ENCODE results near the gene PCDH15.

The PCDH15 gene

GRCh38 chr10:54194806-54195205, 606.2 kb downstream of the PCDH15 start:
- DNase-seq, result no peak
- no peaks in the 10 kb centered on the region for H3K27me3 ChIP-seq (ENCODE audit: insufficient read depth, low read depth, severe bottlenecking)
- no peaks in the 10 kb centered on the region for H3K9me3 ChIP-seq (ENCODE audit: severe bottlenecking)
- no peak overlapping the region for H3K27ac ChIP-seq
- TF ChIP-seq, protein P1, sequence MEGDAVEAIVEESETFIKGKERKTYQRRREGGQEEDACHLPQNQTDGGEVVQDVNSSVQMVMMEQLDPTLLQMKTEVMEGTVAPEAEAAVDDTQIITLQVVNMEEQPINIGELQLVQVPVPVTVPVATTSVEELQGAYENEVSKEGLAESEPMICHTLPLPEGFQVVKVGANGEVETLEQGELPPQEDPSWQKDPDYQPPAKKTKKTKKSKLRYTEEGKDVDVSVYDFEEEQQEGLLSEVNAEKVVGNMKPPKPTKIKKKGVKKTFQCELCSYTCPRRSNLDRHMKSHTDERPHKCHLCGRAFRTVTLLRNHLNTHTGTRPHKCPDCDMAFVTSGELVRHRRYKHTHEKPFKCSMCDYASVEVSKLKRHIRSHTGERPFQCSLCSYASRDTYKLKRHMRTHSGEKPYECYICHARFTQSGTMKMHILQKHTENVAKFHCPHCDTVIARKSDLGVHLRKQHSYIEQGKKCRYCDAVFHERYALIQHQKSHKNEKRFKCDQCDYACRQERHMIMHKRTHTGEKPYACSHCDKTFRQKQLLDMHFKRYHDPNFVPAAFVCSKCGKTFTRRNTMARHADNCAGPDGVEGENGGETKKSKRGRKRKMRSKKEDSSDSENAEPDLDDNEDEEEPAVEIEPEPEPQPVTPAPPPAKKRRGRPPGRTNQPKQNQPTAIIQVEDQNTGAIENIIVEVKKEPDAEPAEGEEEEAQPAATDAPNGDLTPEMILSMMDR (IDR thresholded peaks at IDR 0.05; ENCODE audit: low read depth, low read length), result no peak
- H3K36me3 ChIP-seq, result no peaks in the 10 kb centered on the region
- no peak overlapping the region for H3K4me3 ChIP-seq (ENCODE audit: low read depth, low read length)

GRCh38 chr10:54159924-54160323, 641.1 kb downstream of the PCDH15 start:
- DNase-seq, result no peak
- TF ChIP-seq, protein P1 (IDR thresholded peaks at IDR 0.05; ENCODE audit: low read depth, low read length), result no peak
- no peak overlapping the region for H3K4me3 ChIP-seq (ENCODE audit: low read depth, low read length)
- no peaks in the 10 kb centered on the region for H3K9me3 ChIP-seq (ENCODE audit: severe bottlenecking)
- H3K36me3 ChIP-seq, result no peaks in the 10 kb centered on the region
- no peaks in the 10 kb centered on the region for H3K27me3 ChIP-seq (ENCODE audit: insufficient read depth, low read depth, severe bottlenecking)
- no peak overlapping the region for H3K27ac ChIP-seq

GRCh38 chr10:54148508-54148907, 652.5 kb downstream of the PCDH15 start:
- no peak overlapping the region for H3K27ac ChIP-seq
- H3K27me3 ChIP-seq (ENCODE audit: insufficient read depth, low read depth, severe bottlenecking), result no peaks in the 10 kb centered on the region
- no peak for DNase-seq
- TF ChIP-seq, protein P1 (IDR thresholded peaks at IDR 0.05; ENCODE audit: low read depth, low read length), result no peak
- no peaks in the 10 kb centered on the region for H3K9me3 ChIP-seq (ENCODE audit: severe bottlenecking)
- no peaks in the 10 kb centered on the region for H3K36me3 ChIP-seq
- H3K4me3 ChIP-seq (ENCODE audit: low read depth, low read length), result no peak overlapping the region

DNA sequence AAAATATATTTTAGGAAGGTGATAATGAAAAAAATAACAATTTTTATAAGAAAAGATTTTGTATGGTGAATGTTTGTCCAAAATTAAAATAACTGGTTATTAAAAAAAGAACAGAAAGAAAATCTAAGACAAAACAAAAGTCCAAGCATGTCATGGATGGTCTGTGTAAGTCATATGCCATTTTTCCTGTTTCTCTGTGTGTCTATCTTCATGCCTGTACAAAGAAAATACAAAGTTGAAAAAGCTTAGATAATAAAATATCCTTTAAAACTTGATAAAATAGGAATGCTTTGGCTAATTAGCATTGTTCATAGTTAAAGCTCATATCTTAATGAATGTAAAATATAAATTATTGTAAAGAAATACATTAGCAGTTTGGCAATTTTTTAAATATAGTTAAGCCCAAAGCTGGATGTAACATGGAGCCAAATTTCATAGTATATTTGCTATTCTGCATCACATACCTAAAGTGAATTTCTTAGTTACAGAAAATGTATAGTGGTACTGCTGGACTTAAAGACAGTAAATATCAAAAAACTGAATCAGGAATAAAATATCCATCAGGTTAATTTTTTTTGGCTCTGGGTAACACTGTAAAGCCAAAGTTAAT, 661.1 kb downstream of the PCDH15 start:
- H3K36me3 ChIP-seq, result no peaks in the 10 kb centered on the region
- no peak overlapping the region for H3K27ac ChIP-seq
- peaks cover 5% of the 10 kb centered on the region for H3K9me3 ChIP-seq (ENCODE audit: severe bottlenecking)
- no peak for DNase-seq
- TF ChIP-seq, protein P1 (IDR thresholded peaks at IDR 0.05; ENCODE audit: low read depth, low read length), result no peak
- H3K4me3 ChIP-seq (ENCODE audit: low read depth, low read length), result no peak overlapping the region
- H3K27me3 ChIP-seq (ENCODE audit: insufficient read depth, low read depth, severe bottlenecking), result no peaks in the 10 kb centered on the region

GRCh38 chr10:54137396-54137795, 663.6 kb downstream of the PCDH15 start:
- no peak for DNase-seq
- Histone ChIP-seq H3K27me3 (ENCODE audit: insufficient read depth, low read depth, severe bottlenecking) (no peaks in the 10 kb centered on the region), H3K4me3 (ENCODE audit: low read depth, low read length) (no peak overlapping the region), H3K9me3 (ENCODE audit: severe bottlenecking) (peaks cover 5% of the 10 kb centered on the region), H3K36me3 (no peaks in the 10 kb centered on the region), H3K27ac (no peak overlapping the region)
- TF ChIP-seq, protein P1 (IDR thresholded peaks at IDR 0.05; ENCODE audit: low read depth, low read length), result no peak

GRCh38 chr10:54133203-54133602, 667.8 kb downstream of the PCDH15 start:
- H3K4me3 ChIP-seq (ENCODE audit: low read depth, low read length), result no peak overlapping the region
- H3K27me3 ChIP-seq (ENCODE audit: insufficient read depth, low read depth, severe bottlenecking), result no peaks in the 10 kb centered on the region
- no peaks in the 10 kb centered on the region for H3K36me3 ChIP-seq
- peaks cover 2% of the 10 kb centered on the region for H3K9me3 ChIP-seq (ENCODE audit: severe bottlenecking)
- no peak overlapping the region for H3K27ac ChIP-seq
- DNase-seq, result no peak
- TF ChIP-seq, protein P1 (IDR thresholded peaks at IDR 0.05; ENCODE audit: low read depth, low read length), result no peak
